ENCODE data around the gene IMPG1. TPM values are rescaled to one million over a fixed set of nuclear protein-coding genes. Genes with fewer than 3 reads are reported as not detected.
"Not testable (repeated sequence)": the region's sequence is repeated elsewhere in the genome, so short reads cannot be mapped to it uniquely, and the experiment has no call there.

Gene IMPG1
- total and polyA plus RNA-seq, 9 donors, result not detected

DNA sequence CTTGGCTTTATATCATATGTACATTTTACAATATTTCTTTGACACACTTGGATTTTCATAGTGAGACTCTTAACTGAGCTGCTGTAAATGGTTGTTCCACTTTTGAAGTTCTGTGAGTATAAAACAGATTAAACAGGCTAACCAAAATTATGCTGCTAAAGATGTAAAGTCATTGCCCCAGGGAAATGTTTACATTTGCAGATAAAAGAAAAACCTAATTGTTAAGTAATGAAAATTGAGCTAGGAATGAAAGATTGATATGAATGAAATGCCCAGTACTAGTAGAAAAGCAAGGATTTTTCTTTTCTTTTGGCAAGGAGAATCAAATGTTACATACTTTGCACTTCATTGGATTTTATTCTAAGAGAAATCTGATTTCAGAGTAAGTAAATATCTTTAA is 159.4 kb downstream of the IMPG1 start:
- Histone ChIP-seq H3K9me3 (no peaks in the 10 kb centered on the region), H3K27ac (no peak overlapping the region), H3K4me3 (no peak overlapping the region), H3K36me3 (no peaks in the 10 kb centered on the region), H3K27me3 (no peaks in the 10 kb centered on the region), H3K4me1 (ENCODE audit: insufficient read depth) (no peaks in the 10 kb centered on the region)
- TF ChIP-seq EP300 (IDR thresholded peaks at IDR 0.05) (no peak), POLR2A (IDR thresholded peaks at IDR 0.05) (no peak)
- no peak for DNase-seq
- intact Hi-C loops (cut with DNase I), result no loop called here

DNA sequence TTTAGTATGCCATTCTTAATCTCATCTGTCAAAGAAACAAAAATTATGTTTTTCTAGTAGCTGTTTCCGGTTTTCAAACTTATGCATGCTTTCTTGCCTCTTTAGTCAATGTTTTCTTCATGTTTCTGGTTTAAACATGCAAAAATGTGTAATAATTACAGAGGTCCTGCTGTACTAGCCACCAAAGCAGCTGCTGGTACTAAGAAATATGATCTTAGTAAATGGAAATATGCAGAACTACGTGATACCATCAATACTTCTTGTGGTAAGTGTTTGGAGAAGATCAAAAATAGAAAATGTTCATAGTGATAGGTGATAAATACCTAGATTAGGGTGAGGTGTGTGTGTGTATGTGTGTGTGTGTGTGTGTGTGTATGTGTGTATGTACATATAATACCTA is 165.0 kb downstream of the IMPG1 start:
- H3K9me3 ChIP-seq, result no peaks in the 10 kb centered on the region
- no peaks in the 10 kb centered on the region for H3K4me1 ChIP-seq (ENCODE audit: insufficient read depth)
- 89 to 97% (median 95%) methylated on average over 2 of the region's 2 CpGs for WGBS, 3 donors
- H3K27ac ChIP-seq, result no peak overlapping the region
- TF ChIP-seq, protein P1, sequence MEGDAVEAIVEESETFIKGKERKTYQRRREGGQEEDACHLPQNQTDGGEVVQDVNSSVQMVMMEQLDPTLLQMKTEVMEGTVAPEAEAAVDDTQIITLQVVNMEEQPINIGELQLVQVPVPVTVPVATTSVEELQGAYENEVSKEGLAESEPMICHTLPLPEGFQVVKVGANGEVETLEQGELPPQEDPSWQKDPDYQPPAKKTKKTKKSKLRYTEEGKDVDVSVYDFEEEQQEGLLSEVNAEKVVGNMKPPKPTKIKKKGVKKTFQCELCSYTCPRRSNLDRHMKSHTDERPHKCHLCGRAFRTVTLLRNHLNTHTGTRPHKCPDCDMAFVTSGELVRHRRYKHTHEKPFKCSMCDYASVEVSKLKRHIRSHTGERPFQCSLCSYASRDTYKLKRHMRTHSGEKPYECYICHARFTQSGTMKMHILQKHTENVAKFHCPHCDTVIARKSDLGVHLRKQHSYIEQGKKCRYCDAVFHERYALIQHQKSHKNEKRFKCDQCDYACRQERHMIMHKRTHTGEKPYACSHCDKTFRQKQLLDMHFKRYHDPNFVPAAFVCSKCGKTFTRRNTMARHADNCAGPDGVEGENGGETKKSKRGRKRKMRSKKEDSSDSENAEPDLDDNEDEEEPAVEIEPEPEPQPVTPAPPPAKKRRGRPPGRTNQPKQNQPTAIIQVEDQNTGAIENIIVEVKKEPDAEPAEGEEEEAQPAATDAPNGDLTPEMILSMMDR (IDR thresholded peaks at IDR 0.05), result no peak
- TF ChIP-seq POLR2A (IDR thresholded peaks at IDR 0.05) (no peak), EP300 (IDR thresholded peaks at IDR 0.05) (no peak)
- H3K36me3 ChIP-seq, result no peaks in the 10 kb centered on the region
- H3K4me3 ChIP-seq, result no peak overlapping the region
- intact Hi-C loops (cut with DNase I), result no loop called here
- H3K27me3 ChIP-seq, result no peaks in the 10 kb centered on the region
- no peak for DNase-seq

DNA sequence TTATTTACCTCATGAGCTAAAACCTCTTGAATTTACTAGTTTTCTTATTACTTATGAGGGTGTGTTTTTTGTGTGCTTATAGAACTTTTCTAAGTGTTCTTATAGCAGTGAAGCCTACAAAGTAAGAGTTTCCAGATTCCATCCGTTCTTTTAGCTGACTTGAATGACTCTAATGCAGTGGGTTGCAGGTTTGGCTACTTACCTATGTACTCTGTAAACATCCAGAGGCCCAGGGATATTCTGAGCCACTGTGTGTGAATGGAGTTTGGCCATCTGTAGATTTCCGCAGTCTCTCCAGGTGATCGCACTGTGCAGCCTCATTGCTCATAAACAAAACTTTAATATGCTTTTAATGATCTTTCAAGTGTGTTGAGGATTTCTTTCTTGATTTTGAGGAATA is 165.6 kb downstream of the IMPG1 start:
- no peak for DNase-seq
- H3K4me1 ChIP-seq (ENCODE audit: insufficient read depth), result no peaks in the 10 kb centered on the region
- H3K27me3 ChIP-seq, result no peaks in the 10 kb centered on the region
- no peaks in the 10 kb centered on the region for H3K9me3 ChIP-seq
- TF ChIP-seq POLR2A (IDR thresholded peaks at IDR 0.05), result no peak
- no peak for TF ChIP-seq EP300 (IDR thresholded peaks at IDR 0.05)
- TF ChIP-seq, protein P1 (IDR thresholded peaks at IDR 0.05), result no peak
- H3K27ac ChIP-seq, result no peak overlapping the region
- no peaks in the 10 kb centered on the region for H3K36me3 ChIP-seq
- H3K4me3 ChIP-seq, result no peak overlapping the region
- WGBS, 3 donors, result 95 to 96% (median 95%) methylated on average over 3 of the region's 3 CpGs
- intact Hi-C loops (cut with DNase I), result no loop called here

DNA sequence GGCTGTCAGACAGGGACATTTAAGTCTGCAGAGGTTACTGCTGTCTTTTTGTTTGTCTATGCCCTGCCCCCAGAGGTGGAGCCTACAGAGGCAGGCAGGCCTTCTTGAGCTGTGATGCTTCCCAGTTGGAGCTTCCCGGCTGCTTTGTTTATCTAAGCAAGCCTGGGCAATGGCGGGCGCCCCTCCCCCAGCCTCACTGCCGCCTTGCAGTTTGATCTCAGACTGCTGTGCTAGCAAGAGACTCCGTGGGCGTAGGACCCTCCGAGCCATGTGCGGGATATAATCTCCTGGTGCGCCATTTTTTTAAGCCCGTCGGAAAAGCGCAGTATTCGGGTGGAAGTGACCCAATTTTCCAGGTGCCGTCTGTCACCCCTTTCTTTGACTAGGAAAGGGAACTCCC is 167.3 kb downstream of the IMPG1 start:
- intact Hi-C loops (cut with DNase I); H3K4me3 ChIP-seq; H3K4me1 ChIP-seq (ENCODE audit: insufficient read depth); H3K27ac ChIP-seq; H3K9me3 ChIP-seq; H3K27me3 ChIP-seq; DNase-seq; H3K36me3 ChIP-seq: not testable (repeated sequence)
- WGBS, 3 donors, result 95 to 98% (median 95%) methylated on average over 14 of the region's 14 CpGs

DNA sequence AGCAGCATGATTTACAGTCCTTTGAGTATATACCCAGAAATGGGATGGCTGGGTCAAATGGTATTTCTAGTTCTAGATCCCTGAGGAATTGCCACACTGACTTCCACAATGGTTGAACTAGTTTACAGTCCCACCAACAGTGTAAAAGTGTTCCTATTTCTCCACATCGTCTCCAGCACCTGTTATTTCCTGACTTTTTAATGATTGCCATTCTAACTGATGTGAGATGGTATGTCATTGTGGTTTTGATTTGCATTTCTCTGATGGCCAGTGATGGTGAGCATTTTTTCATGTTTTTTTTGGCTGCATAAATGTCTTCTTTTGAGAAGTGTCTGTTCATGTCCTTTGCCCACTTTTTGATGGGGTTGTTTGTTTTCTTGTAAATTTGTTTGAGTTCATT is 172.2 kb downstream of the IMPG1 start:
- DNase-seq; H3K27ac ChIP-seq; intact Hi-C loops (cut with DNase I); H3K36me3 ChIP-seq; H3K4me3 ChIP-seq; H3K4me1 ChIP-seq (ENCODE audit: insufficient read depth); H3K27me3 ChIP-seq; H3K9me3 ChIP-seq: not testable (repeated sequence)
- 90 to 100% (median 91%) methylated on average over 1 of the region's 1 CpG for WGBS, 3 donors

DNA sequence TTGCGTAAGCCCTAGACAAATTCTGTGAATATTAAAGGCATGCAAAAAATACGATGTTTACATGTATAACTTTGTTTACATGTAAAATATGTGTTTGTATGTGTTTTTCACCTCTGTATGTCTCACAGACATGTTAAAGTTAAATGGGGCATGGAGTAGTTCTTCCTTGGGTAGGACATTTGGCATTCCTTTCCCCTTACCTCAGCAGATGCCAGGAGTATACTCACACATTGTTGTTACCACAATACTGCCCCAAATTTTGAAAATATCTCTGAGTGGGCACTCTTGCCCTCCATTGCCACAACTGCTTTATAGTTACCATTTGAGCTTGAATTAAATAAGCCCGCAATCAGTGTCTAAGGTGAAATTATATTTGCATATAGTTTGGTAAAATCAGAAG is 175.9 kb downstream of the IMPG1 start:
- no peak for DNase-seq
- no peak overlapping the region for H3K4me3 ChIP-seq

DNA sequence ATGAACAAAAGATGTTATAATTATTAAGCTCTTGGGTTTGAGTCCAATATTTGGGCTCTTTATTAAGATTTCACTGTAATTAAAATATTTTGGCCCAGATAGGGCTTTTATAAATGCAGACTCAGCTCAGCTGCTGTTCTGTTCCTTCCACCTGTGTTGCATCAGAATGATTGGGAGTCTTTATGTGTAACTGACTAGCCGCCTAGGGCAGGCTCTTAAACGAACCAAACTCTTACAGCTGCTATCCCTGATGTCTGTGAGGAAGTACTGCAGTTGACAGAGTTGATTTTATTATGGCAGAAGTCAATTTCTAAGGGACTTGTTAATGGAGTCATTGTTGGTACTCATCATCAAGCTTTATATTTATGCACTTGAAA is 178.7 kb downstream of the IMPG1 start:
- H3K27ac ChIP-seq, result no peak overlapping the region
- no peaks in the 10 kb centered on the region for H3K36me3 ChIP-seq
- no peak for DNase-seq
- intact Hi-C loops (cut with DNase I), result no loop called here
- H3K4me1 ChIP-seq (ENCODE audit: insufficient read depth), result no peaks in the 10 kb centered on the region
- H3K27me3 ChIP-seq, result no peaks in the 10 kb centered on the region
- TF ChIP-seq EP300 (IDR thresholded peaks at IDR 0.05) (no peak), POLR2A (IDR thresholded peaks at IDR 0.05) (no peak)
- TF ChIP-seq, protein P1 (IDR thresholded peaks at IDR 0.05), result no peak
- no peaks in the 10 kb centered on the region for H3K9me3 ChIP-seq
- 73 to 80% (median 78%) methylated on average over 2 of the region's 2 CpGs for WGBS, 3 donors
- H3K4me3 ChIP-seq, result no peak overlapping the region

More for the DNA sequence above, 175.9 kb downstream of the IMPG1 start:
- H3K36me3 ChIP-seq, result no peaks in the 10 kb centered on the region
- WGBS, 3 donors, result 63 to 93% (median 65%) methylated on average over 3 of the region's 3 CpGs
- no peaks in the 10 kb centered on the region for H3K9me3 ChIP-seq
- no peak for TF ChIP-seq POLR2A (IDR thresholded peaks at IDR 0.05)
- no peaks in the 10 kb centered on the region for H3K27me3 ChIP-seq
- H3K4me1 ChIP-seq (ENCODE audit: insufficient read depth), result no peaks in the 10 kb centered on the region
- intact Hi-C loops (cut with DNase I), result no loop called here
- H3K27ac ChIP-seq, result no peak overlapping the region
